Right lung (tissue), 5 donors: ENCODE data around the gene STAG1. TPM values are rescaled to one million over a fixed set of nuclear protein-coding genes. Genes with fewer than 3 reads are reported as not detected.
"Not testable (repeated sequence)": the region's sequence is repeated elsewhere in the genome, so short reads cannot be mapped to it uniquely, and the experiment has no call there.

Source experiments
- DNase-seq, 2 donors: peaks; one replicate each; pipeline ENCODE4 v3.0.0-alpha.2; 2013
- polyA plus RNA-seq, 5 donors: library from polyadenylated mRNA; unstranded; fragments of 120-200 nt; gene quantifications; one replicate each; pipeline versions ENCODE4 v1.2.1 to v1.2.3, GENCODE V29; 2013; ENCODE audit warnings: inconsistent platforms in 1 of 5, low replicate concordance in 1 of 5; ENCODE audit not compliant: insufficient read length in 5 of 5, insufficient read depth in 1 of 5

Gene STAG1
- polyA plus RNA-seq, 5 donors: 32.3 to 51.0 (median 47.9) TPM

DNA sequence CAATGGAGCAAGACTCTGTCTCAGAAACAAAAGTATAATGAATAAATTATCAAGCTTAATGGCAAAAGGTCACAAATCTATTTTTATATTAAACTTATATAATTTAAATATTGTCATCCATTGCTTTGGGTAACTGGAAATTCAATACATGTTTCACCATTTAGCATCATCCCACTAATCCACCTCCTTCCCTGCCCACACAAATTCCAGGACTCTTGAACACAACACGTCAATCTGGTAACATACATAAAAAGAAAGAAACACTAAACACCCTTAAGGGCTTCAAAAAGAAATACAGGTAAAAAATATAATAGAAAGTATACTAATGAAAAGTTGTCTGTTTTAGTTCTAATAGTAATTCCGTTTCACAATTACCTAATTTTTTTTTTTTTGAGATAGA lies 149.4 kb downstream of the STAG1 start:
- DNase-seq: no peak

DNA sequence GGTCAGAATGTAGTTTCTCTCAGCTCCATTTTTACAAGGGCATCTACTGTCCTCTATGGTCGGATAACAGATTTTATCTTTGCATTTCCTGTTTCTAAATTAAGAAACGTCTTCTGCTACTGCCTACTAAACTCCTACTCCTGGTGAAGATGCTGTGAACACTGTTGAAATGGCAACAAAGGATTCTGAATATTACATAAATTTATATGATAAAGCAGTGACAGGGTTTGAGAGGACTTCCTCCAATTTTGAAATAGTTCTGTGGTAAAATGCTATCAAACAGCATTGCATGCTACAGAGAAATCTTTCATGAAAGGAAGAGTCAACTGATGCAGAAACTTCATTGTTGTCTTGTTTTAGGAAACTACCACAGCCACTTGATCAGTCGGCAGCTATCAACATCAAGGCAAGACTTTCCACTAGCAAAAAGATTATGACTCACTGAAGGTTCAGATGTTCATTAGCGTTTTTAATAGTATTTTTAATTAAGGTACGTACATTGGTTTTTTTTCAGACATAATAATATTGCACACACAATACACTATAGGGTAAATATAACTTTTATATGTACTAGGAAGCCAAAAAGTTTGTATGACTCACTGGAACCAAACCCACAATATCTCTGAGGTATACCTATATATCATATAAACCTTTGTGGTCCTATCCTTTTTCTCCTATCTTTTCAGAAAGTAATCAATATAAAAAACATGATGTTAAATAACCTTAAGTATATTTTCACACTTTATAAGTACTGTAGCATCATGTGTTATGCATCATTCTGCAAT lies 156.1 kb downstream of the STAG1 start:
- DNase-seq: no peak

DNA sequence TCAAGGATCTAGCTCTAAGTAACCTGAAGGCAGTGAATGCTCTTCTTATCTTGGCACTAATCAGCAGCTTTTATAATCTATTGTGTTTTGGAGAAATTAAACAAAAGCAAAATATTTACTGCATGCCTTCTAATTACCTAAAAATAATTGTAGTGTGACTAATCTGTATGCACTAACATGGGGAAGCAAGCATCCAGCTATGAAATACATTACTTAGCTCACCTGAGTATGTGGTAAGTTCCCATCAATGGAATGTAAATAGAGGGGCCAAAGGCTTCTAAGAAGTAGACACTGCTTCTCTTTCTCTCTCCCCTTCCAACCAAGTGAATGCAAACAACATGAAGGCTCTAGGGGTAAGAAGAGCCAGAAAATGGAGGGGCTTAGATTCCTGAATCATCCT lies 165.6 kb downstream of the STAG1 start:
- no peak for DNase-seq

DNA sequence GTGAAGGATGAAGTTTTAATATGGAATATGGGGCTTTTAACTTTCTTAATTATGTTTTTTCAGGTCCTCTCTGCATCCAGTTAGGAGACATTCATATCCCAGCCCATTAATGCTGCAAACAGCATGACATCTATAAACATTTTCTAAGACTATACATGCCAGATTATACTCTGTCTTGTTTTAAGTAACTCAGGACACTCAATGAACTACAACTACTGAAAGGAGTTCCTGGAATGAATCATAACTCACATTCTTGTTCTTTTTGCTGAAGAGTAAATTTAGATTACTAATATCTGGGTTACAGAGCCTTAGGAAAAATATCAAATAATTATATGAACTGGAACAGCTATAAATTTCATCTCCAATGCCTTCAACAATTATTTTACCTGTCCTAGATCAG lies 167.4 kb downstream of the STAG1 start:
- no peak for DNase-seq

DNA sequence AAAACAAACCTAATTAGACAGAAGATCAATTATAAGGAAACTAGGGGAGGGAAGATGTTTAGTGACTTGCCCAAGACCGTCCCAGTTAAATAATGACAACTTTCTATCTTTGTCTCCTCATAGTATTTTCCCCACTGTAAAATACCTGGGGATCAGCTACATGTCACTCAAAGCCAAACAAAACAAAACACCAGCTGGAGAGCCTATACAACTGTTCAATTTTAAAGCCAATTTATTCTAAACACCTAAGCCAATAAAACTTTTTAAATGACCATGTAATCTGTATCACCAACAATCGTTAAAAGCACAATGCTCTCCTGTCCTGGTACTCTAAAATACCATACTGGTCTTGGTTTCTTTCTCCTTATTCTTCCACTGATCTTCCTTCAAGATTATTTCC lies 168.4 kb downstream of the STAG1 start:
- DNase-seq: no peak

DNA sequence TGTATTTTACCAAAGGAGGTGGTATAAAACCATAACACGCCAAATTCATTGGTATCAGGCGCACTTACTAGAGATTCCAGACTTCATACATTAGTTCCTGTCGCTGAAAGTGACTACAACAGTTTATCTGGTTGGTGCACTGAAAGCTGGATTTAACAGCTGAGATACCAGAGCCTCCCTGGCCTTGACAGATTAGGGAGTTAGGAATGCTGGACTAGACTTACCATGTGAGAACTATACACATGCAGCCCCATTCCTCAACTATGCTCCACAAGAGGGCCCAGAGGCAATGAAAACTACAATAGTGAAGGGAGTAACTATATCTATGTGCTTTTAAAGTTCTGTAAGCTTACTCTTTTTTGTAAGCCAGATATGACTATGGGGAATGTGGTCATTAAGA lies 174.4 kb downstream of the STAG1 start:
- DNase-seq: no peak

DNA sequence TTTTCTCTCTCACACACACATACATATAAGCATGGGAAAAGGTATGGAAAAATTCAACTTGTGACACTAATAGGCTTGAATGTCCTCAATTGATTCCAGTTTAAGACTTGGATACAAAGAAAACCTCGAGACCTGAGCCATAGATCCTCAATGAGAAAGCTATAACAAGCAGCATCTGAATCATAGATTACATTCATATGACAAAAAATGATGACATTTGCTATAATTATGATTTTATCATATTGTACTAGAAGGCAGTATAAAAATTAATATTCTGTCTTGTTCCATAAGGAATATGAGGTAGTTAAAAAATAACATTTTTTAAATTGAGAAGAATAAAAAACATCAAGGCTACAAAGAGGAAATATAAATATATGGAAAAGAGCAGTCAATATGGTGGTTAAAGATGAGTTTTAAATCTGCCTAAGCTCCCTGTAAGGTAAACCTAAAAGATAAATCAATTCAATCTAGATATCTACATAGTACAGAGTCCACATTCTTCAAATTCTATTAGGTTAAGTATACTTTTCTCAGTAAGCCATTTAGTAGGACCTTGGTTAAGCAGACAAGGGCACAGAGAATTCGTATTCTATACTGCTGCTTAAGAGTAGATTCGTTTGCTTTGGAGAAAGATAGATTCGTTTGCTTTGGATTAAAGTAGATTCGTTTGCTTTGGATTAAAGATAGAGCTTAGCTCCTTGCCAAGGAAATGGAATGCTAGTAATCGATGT lies 175.7 kb downstream of the STAG1 start:
- no peak for DNase-seq

DNA sequence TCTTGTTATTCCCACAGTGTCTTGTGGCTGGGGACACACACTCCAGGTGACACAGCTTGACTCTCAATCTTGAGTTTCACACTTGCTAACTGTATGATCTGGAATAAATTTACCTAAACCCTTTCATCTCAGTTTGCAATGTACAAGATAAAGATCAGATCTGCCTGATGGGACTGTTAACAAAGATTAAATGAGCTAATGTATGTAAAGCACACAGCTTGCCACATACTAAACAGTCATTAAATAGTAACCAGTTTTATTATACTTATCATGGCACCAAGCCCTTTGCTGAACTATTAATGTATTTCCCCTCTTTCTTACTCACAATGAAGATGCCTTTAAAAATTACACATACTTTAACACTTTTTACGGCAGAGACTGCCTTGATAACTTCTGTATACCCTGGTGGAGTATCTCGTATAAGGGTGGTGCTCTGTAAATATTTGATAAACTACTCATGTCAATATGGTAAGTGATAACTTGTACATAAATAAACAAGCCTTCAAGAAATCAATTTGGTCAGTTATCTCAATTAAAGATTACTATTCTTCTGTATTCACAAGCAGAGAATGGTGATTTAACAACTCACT lies 184.5 kb downstream of the STAG1 start:
- DNase-seq: no peak

DNA sequence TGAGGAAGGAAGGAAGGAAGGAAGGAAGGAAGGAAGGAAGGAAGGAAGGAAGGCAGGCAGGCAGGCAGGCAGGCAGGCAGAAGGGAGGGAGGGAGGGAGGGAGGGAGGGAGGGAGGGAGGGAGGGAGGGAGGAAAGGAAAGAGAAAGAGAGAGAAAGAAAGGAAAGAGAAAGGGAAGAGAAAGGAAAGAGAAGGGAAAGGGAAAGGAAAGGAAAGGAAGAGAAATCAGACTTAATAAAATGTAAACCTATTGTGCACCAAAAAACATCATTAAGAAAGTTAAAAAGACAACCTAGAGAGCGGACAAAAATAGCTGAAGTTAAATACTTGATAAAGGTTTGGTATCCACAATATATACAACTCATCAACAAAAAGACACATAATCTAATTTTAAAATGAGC lies 187.2 kb downstream of the STAG1 start:
- not testable (repeated sequence) for DNase-seq

DNA sequence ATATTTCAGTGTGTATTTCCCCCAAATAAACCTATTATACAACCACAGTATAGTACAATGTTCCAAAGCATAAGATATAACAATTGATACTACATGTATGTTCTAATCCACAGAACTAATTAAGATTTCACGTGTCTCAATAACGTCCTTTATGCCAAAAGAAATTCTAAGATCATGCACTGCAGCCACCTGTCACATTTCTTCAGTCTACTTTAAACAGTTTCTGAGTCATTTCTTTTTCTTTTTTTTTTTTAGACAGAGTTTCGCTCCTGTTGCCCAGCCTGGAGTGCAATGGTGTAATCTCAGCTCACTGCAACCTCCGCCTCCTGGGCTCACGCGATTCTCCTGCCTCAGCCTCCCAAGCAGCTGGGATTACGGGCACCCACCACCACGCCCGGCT lies 190.2 kb downstream of the STAG1 start:
- no peak for DNase-seq

DNA sequence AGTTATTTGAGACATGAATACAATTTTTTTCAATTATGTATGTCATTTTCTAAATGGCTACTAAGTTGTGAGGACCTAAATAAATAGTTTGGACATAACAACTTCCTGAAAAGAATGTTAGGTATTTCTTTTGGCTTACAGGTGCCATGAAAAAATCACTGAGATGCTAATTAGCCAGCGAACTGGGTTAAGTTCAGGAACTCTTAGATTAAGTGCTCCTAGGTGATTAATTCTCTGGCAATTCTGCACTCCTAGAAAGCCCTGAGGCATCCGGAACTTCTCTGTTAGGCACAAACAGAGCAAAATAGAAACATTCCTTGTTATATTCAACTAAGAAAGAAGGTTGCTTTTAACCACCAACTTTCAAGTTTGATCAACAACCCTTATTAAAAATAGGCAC lies 192.3 kb downstream of the STAG1 start:
- DNase-seq: no peak

DNA sequence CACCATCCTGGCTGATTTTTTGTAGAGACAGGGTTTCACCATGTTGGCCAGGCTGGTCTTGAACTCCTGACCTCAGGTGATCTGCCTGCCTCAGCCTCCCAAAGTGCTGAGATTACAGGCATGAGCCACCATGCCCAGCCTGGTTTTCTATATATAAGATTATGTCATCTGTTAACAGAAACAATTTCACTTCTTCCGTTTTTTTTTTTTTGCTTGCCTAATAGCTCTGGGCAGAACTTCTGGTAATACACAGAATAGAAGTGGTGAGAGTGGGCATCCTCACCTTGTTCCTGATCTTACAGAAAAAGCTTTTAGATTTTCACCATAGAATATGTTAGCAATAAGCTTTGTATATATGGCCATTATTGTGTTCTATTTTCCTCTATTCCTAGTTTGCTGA lies 202.7 kb downstream of the STAG1 start:
- DNase-seq: not testable (repeated sequence)

DNA sequence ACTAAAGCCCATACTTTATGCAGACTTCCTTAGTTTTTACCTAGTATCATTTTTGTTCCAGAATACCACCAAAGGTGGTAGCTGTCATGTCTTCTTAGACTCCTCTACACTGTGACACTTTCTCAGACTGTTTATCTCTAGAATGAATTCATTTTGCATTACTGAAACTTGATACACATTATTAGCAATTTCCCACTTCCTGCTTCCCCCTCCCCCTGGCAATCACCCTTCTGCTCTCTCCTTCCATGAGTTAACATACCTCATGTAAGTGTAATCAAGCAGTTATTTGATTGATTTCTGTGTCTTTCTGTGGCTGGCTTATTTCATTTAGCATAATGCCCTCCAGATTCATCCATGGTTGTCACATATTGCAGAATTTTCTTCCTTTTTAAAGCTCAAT lies 204.9 kb downstream of the STAG1 start:
- no peak for DNase-seq

DNA sequence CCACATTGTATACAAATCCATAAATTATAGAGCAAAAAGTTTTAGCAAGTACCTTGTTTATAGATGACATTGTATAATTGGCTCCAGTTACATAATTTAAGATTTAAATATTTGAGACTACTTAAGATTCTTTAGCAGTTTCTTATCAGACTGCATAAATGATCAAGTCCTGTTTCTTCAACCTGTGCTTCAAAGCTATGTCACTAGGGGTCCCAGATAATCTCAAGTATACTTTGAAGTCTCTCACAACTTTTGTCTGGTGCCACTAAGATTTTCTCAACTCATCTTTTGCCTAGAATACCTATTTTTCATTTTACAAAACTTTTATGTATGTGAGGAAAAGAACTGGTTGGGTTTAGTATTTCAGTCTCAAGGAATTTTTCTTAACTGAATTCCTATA lies 205.5 kb downstream of the STAG1 start:
- no peak for DNase-seq

DNA sequence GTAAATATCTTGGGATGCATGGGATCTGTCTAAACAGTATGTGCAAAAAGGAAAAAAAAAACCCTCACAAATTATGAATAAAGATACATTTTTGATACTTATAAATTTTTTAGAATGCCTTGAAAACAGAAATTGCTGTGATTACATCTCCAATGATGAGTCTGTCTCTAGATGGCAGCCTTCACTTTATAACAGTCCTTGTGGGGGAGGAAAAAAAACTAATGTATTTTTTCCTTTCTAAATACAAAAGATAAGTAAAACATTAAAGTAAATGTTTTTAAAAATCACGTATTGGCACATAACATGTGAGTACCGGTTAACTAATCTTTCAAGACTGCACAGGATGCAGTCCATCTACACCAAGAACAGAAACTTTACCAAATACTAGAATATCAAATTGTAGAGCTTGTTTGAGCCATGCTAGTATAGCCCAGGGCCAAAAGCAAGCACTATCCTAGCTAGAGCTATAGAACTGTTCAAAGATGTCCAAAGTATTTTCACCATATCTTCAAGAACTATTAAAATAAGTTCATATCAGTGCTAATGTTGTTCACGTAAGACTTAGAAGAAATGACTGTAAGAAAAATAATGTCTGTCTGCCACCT lies 206.4 kb downstream of the STAG1 start:
- peak in 1 of 2 donors; percentile 16 for DNase-seq

DNA sequence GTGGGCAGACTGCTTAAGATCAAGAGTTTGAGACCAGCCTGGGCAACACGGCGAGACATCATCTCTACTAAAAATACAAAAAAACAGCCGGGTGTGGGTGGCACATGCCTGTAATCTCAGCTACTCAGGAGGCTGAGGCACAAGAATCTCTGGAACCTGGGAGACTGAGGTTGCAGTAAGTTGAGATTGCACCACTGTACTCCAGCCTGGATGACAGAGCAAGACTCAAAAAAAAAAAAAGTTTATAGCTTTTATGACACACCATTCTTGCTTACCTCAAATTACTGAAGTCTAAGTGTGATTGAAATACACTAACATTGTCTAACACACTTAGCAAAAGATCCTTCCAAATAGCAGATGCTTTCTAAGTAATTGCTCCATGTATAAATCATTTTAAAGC lies 207.6 kb downstream of the STAG1 start:
- no peak for DNase-seq

DNA sequence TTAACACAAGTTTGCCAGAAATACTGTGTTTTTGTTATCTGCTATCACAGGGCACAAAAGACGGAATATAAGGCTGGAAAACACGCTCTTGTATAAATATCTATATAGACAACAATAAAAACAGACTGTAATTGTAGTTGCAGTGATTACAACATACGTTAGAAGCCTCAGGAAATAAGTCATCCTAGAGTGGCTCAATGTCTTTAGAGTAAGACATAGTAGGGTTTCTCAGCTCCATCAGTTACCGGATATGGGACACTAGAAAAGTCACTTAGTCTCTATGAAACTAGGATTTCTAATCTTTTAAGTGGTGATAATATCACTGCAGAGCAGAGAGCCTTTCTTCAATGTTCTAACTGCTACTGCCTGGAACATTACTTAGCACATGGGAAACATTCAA lies 208.8 kb downstream of the STAG1 start:
- no peak for DNase-seq

DNA sequence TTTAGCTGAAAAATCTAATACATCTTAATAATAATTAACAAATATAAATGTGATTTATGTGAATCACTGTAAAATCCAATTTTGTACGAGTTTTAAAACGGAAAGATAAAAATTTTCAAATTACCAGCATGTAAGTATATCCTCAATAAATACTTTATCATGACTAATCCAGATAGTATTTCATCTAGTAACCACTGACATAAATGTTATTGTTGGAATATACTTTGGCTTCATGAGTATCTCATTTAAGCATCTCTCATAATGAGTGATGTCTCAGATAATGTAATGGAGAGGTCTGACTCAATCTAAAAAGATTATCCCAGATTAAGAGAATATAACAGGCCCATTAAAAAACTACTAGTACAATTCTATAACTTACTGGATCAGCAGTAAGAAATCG lies 216.3 kb downstream of the STAG1 start:
- no peak for DNase-seq

DNA sequence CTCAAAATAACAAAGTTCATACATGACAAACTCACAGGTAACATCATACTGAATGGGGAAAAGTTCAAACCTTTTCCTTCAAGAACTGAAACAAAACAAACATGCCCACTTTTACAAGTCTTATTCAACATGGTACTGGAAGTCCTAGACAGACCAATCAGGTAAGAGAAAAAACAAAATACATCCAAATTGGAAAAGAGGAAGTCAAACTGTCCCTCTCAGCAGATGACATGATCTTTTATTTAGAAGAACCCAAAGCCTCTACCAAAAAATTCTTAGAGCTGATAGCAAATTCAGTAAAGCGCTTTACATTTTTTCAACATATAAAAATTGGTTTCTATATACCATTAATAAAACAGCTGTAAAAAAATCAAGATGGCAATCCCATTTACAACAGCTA lies 219.4 kb downstream of the STAG1 start:
- no peak for DNase-seq

DNA sequence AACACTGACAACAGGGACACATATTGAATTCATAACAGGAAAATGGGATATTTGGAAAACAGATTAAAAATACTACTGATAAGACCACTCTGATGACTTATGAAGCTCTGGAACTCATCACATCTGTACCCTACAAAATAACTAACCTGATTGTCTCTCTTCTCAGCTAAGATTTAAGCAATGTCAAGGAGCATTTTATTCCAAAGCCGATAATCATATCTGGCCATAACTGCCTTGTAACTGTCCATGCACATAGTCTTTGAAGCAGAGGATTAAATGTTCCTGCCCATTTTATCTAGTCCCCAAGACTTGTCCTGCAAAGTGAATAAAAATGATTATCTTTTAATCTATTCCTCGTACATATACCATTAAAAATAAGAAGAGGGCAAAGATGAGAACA lies 234.1 kb downstream of the STAG1 start:
- no peak for DNase-seq

DNA sequence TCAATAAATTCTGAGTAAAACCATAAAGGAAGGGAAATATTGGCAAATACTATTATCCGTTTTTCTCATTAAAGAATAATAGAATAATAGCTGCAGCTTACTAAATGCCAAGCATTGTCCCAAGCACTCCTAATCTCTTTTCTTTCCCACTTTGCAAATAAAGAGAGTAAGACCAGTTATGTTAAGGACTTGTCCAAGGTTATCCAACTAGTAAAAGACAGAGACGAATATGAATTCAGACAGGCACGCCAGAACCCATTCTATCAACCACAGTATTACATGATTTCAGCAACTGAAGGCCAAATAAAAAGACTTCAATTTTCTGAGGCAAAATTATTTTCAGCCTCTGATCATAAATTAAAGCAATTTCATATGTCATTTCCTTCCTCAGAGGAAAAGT lies 235.5 kb downstream of the STAG1 start:
- no peak for DNase-seq

DNA sequence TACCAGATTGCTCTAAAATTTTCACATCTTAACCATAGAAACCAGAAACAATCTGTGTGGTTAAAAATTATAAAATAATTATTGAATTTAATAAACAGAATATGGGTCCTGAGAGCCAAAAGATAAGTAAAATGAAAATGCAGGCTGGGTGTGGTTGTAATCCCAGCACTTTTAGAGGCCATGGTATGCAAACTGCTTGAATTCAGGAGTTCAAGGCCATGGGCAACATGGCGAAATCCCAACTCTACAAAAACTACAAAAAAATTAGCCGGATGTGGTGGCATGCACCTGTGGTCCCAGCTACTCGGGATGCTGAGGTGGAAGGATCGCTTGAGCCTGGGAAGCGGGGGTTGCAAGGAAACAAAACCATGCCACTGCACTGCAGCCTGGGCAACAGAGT lies 236.1 kb downstream of the STAG1 start:
- no peak for DNase-seq

DNA sequence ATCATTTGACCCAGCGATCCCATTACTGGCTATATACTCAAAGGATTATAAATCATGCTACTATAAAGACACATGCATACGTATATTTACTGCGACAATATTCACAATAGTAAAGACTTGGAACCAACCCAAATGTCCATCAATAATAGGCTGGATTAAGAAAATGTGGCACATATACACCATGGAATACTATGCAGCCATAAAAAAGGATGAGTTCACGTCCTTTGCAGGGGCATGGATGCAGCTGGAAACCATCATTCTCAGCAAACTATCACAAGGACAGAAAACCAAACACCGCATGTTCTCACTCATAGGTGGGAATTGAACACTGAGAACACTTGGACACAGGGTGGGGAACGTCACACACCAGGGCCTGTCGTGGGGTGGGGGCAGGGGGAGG lies 237.6 kb downstream of the STAG1 start:
- DNase-seq: not testable (repeated sequence)
